CD14-positive monocyte (primary cell): ENCODE data around the gene C17orf50. TPM values are rescaled to one million over a fixed set of nuclear protein-coding genes. Genes with fewer than 3 reads are reported as not detected.

ENCODE experiments used
- DNase-seq, 3 donors: peaks; one replicate each; pipeline ENCODE4 v3.0.0-alpha.2; 2011 to 2022
- H2AFZ ChIP-seq: 2 replicates; pipeline ENCODE4 v1.6.0; 2012; ENCODE audit warnings: mild to moderate bottlenecking, low read depth, low read length, inconsistent platforms; ENCODE audit not compliant: insufficient read depth, poor library complexity, severe bottlenecking
- H3K27ac ChIP-seq, 2 donors: 1 replicate in 1 of 2; 2 replicates in 1 of 2; pipeline ENCODE4 v1.5.1; 2012 to 2013; ENCODE audit warnings: low read length in 2 of 2, control low read depth in 1 of 2, inconsistent platforms in 1 of 2, low read depth in 1 of 2, mild to moderate bottlenecking in 1 of 2
- H3K27me3 ChIP-seq, 2 donors: one replicate each; pipeline versions ENCODE4 v1.6.0 to v1.6.1; 2011 to 2013; ENCODE audit warnings: low read length in 2 of 2; ENCODE audit not compliant: control insufficient read depth in 2 of 2, insufficient read depth in 2 of 2
- H3K36me3 ChIP-seq, 2 donors: replicated peaks in 1 of 2; 1 replicate in 1 of 2; 2 replicates in 1 of 2; pipeline versions ENCODE4 v1.5.1 to v1.6.1; 2012 to 2013; ENCODE audit warnings: low read length in 2 of 2, control low read depth in 1 of 2, inconsistent platforms in 1 of 2, mild to moderate bottlenecking in 1 of 2; ENCODE audit not compliant: insufficient read depth in 2 of 2, control insufficient read depth in 1 of 2
- H3K4me1 ChIP-seq, 2 donors: 1 replicate in 1 of 2; 2 replicates in 1 of 2; pipeline versions ENCODE4 v1.5.1 to v1.6.1; 2012 to 2013; ENCODE audit warnings: low read length in 2 of 2, control low read depth in 1 of 2, inconsistent platforms in 1 of 2, mild to moderate bottlenecking in 1 of 2, moderate library complexity in 1 of 2; ENCODE audit not compliant: insufficient read depth in 2 of 2, control insufficient read depth in 1 of 2
- H3K4me2 ChIP-seq: replicated peaks from 2 replicates; pipeline ENCODE3; 2012; ENCODE audit warnings: low read length, moderate library complexity, mild to moderate bottlenecking; ENCODE audit not compliant: poor library complexity, severe bottlenecking; ENCODE audit errors: extremely low read depth
- H3K4me3 ChIP-seq, 3 experiments: fragments of 200-600 bp in 1 of 3; sonication (generic) in 1 of 3; replicated peaks in 1 of 3; 1 replicate in 2 of 3; 2 replicates in 1 of 3; pipeline ENCODE4 v1.5.1; 2011 to 2013; ENCODE audit warnings: low read length in 3 of 3, mild to moderate bottlenecking in 3 of 3, control low read depth in 2 of 3, low read depth in 2 of 3, inconsistent platforms in 1 of 3, moderate library complexity in 1 of 3
- H3K79me2 ChIP-seq: 2 replicates; pipeline ENCODE4 v1.6.0; 2012; ENCODE audit warnings: mild to moderate bottlenecking, control low read depth, inconsistent platforms, low read length, moderate library complexity; ENCODE audit not compliant: insufficient read depth
- H3K9ac ChIP-seq: 2 replicates; pipeline ENCODE4 v1.6.0; 2017; ENCODE audit warnings: low read length, mild to moderate bottlenecking; ENCODE audit not compliant: insufficient read depth, poor library complexity, severe bottlenecking
- H3K9me3 ChIP-seq, 2 donors: replicated peaks in 1 of 2; 1 replicate in 1 of 2; 2 replicates in 1 of 2; pipeline versions ENCODE4 v1.5.1 to v1.6.1; 2012 to 2013; ENCODE audit warnings: low read length in 2 of 2, control low read depth in 1 of 2; ENCODE audit not compliant: control insufficient read depth in 1 of 2, insufficient read depth in 1 of 2
- H4K20me1 ChIP-seq: 2 replicates; pipeline ENCODE4 v1.6.0; 2012; ENCODE audit warnings: mild to moderate bottlenecking, low read length, control low read depth, moderate library complexity; ENCODE audit not compliant: insufficient read depth
- H3K27ac Mint-ChIP-seq, 7 donors: one replicate each; pipeline ENCODE4 v1.8.0; 2020; ENCODE audit warnings: mild to moderate bottlenecking in 7 of 7, mixed read lengths in 7 of 7, moderate library complexity in 6 of 7, inconsistent platforms in 2 of 7
- H3K27me3 Mint-ChIP-seq, 3 donors: one replicate each; pipeline ENCODE4 v1.8.0; 2021 to 2022; ENCODE audit warnings: low read depth in 3 of 3, mild to moderate bottlenecking in 3 of 3, mixed read lengths in 3 of 3, moderate library complexity in 3 of 3, inconsistent platforms in 1 of 3
- H3K36me3 Mint-ChIP-seq, 2 donors: one replicate each; pipeline ENCODE4 v1.8.0; 2020; ENCODE audit warnings: mixed read lengths in 2 of 2, inconsistent platforms in 1 of 2, mild to moderate bottlenecking in 1 of 2
- H3K4me1 Mint-ChIP-seq: one replicate; pipeline ENCODE4 v1.8.0; 2020; ENCODE audit warnings: mild to moderate bottlenecking, mixed read lengths
- H3K4me3 Mint-ChIP-seq, 2 donors: one replicate each; pipeline ENCODE4 v1.8.0; 2020; ENCODE audit warnings: mild to moderate bottlenecking in 2 of 2, mixed read lengths in 2 of 2, moderate library complexity in 1 of 2
- H3K9me3 Mint-ChIP-seq, 7 donors: one replicate each; pipeline ENCODE4 v1.8.0; 2020 to 2022; ENCODE audit warnings: mixed read lengths in 7 of 7, mild to moderate bottlenecking in 6 of 7, moderate library complexity in 6 of 7, inconsistent platforms in 2 of 7
- CTCF ChIP-seq: fragments of 200-600 bp; IDR thresholded peaks from one replicate; pipeline ENCODE4 v1.8.0; 2022; ENCODE audit warnings: antibody characterized with exemption, mild to moderate bottlenecking
- WGBS: methylation state at CpG from one replicate; pipeline ENCODE4 v1.1.5; 2013; ENCODE audit warnings: missing lambda C conversion rate; ENCODE audit not compliant: insufficient coverage; 5-methylcytosine and 5-hydroxymethylcytosine counted together
- intact Hi-C, 2 donors: fragments of 100-400 bp; cut with micrococcal nuclease; formaldehyde crosslinking; loops; one replicate each; pipeline versions ENCODE4 v1.15.0 to v1.15.1; 2023
- polyA plus RNA-seq, 3 donors: library from polyadenylated mRNA; depleted of rRNA in 1 of 3; unstranded in 2 of 3; stranded (reverse) in 1 of 3; fragments of 300-500 nt in 2 of 3; fragments of >200 nt in 1 of 3; fragmentation: Illumina TruSeq in 2 of 3; gene quantifications; 1 replicate in 2 of 3; 2 replicates in 1 of 3; pipeline ENCODE4 v1.2.3, GENCODE V29; 2012 to 2021

Gene C17orf50
- polyA plus RNA-seq, 3 donors, result 0.23 TPM; not detected in 2

- H3K9me3 Mint-ChIP-seq, result peaks cover 0 to 4% (median 0%) of the 10 kb centered on the region in 7 donors
- H3K27me3 Mint-ChIP-seq, result peaks cover 31 to 46% (median 38%) of the 10 kb centered on the region in 3 donors
- no peak for TF ChIP-seq CTCF
- Histone ChIP-seq H3K36me3 (no peaks in the 10 kb centered on the region), H3K79me2 (no peaks in the 10 kb centered on the region), H2AFZ (no peak overlapping the region), H3K4me1 (peaks cover 4 to 7% of the 10 kb centered on the region in 2 donors), H4K20me1 (no peaks in the 10 kb centered on the region), H3K27me3 (peaks cover 5 to 25% of the 10 kb centered on the region in 2 donors), H3K4me2 (no peak overlapping the region), H3K9ac (no peak overlapping the region), H3K27ac (no peak overlapping the region), H3K4me3 (no peak overlapping the region), H3K9me3 (no peaks in the 10 kb centered on the region)
- DNase-seq, result no peak
- 96% methylated on average over 20 of the region's 29 CpGs for WGBS
- peaks cover 5 to 11% of the 10 kb centered on the region in 2 donors for H3K36me3 Mint-ChIP-seq
- H3K4me1 Mint-ChIP-seq, result peaks cover 11% of the 10 kb centered on the region
- H3K27ac Mint-ChIP-seq, result no peak overlapping the region
- H3K4me3 Mint-ChIP-seq, result no peak overlapping the region
- intact Hi-C loops, result no loop called here
These were observed 25.5 kb upstream of the C17orf50 start for GRCh38 chr17:35735036-35735805.

- Histone ChIP-seq H3K9ac (no peak overlapping the region), H2AFZ (no peak overlapping the region), H3K4me2 (no peak overlapping the region), H3K36me3 (no peaks in the 10 kb centered on the region), H3K27me3 (peaks cover 8 to 26% of the 10 kb centered on the region in 2 donors), H3K4me3 (no peak overlapping the region), H4K20me1 (no peaks in the 10 kb centered on the region), H3K27ac (no peak overlapping the region), H3K4me1 (peaks cover 2 to 4% of the 10 kb centered on the region in 2 donors), H3K79me2 (no peaks in the 10 kb centered on the region), H3K9me3 (no peaks in the 10 kb centered on the region)
- WGBS, result 100% methylated on average over 5 of the region's 5 CpGs
- peaks cover 28 to 44% (median 39%) of the 10 kb centered on the region in 3 donors for H3K27me3 Mint-ChIP-seq
- peaks cover 0 to 5% (median 0%) of the 10 kb centered on the region in 7 donors for H3K9me3 Mint-ChIP-seq
- H3K36me3 Mint-ChIP-seq, result peaks cover 0 to 1% of the 10 kb centered on the region in 2 donors
- intact Hi-C loops, result no loop called here
- H3K4me1 Mint-ChIP-seq, result peaks cover 4% of the 10 kb centered on the region
- no peak for DNase-seq
- no peak overlapping the region for H3K4me3 Mint-ChIP-seq
- H3K27ac Mint-ChIP-seq, result no peak overlapping the region
- TF ChIP-seq CTCF, result no peak
These were observed 24.5 kb upstream of the C17orf50 start for GRCh38 chr17:35736236-35736635.
